Measurements from ENCODE around the gene CFAP65. TPM values are rescaled to one million over a fixed set of nuclear protein-coding genes. Genes with fewer than 3 reads are reported as not detected.

Gene CFAP65
- total and polyA plus RNA-seq, 4 donors, result 0.79 to 9.0 (median 5.1) TPM

DNA sequence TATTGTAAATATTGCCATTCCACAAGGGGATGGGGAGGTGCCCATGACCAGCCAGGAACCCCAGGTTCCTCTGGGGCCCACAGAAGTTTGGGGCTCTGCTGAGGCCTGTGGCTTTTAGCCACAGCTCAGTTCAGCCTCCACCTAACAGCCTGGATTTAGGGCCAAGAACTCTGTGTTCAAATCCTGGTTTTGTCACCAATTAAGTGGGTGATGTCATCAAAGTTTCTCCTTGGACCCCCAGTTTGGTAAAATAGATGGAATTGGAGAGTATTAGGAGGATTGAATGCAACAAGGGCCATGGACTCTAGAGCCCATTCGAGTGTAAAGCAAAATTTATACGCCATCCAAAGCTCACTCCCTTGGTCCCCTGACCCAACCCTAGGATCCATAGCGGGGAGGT is 53.2 kb downstream of the CFAP65 start:
- DNase-seq (ENCODE audit: low read depth in 4 of 6, low spot score in 6 of 6), result no peak
- H3K9me3 ChIP-seq (ENCODE audit: control insufficient read depth, insufficient read depth, low read length), result no peaks in the 10 kb centered on the region
- H3K27ac ChIP-seq (ENCODE audit: low read depth, low read length), result no peak overlapping the region
- peaks cover 98% of the 10 kb centered on the region for H3K27me3 ChIP-seq (ENCODE audit: control insufficient read depth, insufficient read depth, low read length)
- no CpG with 5 or more reads among the region's 3 CpGs for WGBS (ENCODE audit: insufficient coverage)
- no peaks in the 10 kb centered on the region for H3K36me3 ChIP-seq (ENCODE audit: control insufficient read depth, insufficient read depth, low read length)
- H3K4me1 ChIP-seq (ENCODE audit: control insufficient read depth, insufficient read depth, low read length), result peaks cover 25% of the 10 kb centered on the region
- no peak overlapping the region for H3K4me3 ChIP-seq (ENCODE audit: low read depth, low read length)

DNA sequence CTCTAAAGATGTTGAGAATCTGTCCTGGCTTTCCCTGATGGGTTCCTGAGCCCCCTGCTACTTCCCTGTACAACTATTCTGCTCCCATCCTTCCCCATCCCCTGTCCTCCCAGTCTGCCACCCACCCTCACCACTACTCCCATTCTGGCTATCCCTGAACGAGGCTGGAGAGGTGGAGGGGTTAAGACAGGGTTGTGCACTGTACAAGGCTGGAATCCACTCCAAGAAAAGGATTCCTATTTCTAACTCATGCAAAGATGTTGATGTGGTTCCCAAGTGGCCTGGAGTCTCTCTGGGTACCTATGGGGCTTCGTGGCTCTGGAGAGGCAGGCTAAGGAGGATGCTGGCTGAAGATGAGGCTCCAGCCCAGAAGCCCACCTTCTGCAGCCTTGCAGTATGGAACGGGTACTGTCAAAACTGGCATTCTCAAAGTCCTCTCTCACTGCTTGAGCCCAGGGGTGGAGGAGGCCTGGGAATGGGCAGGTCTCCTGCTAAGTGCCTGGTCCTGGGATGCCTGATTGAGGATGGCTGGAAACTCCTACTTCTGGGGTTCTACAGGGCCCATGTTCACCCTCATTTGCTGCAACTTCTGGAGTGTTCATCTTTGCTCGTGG is 55.1 kb downstream of the CFAP65 start:
- Histone ChIP-seq H3K9me3 (ENCODE audit: control insufficient read depth, insufficient read depth, low read length) (no peaks in the 10 kb centered on the region), H3K4me3 (ENCODE audit: low read depth, low read length) (no peak overlapping the region), H3K36me3 (ENCODE audit: control insufficient read depth, insufficient read depth, low read length) (no peaks in the 10 kb centered on the region), H3K4me1 (ENCODE audit: control insufficient read depth, insufficient read depth, low read length) (peaks cover 33% of the 10 kb centered on the region), H3K27ac (ENCODE audit: low read depth, low read length) (no peak overlapping the region), H3K27me3 (ENCODE audit: control insufficient read depth, insufficient read depth, low read length) (peaks cover 96% of the 10 kb centered on the region)
- WGBS (ENCODE audit: insufficient coverage), result 30% methylated on average over 3 of the region's 4 CpGs
- no peak for DNase-seq (ENCODE audit: low read depth in 4 of 6, low spot score in 6 of 6)

DNA sequence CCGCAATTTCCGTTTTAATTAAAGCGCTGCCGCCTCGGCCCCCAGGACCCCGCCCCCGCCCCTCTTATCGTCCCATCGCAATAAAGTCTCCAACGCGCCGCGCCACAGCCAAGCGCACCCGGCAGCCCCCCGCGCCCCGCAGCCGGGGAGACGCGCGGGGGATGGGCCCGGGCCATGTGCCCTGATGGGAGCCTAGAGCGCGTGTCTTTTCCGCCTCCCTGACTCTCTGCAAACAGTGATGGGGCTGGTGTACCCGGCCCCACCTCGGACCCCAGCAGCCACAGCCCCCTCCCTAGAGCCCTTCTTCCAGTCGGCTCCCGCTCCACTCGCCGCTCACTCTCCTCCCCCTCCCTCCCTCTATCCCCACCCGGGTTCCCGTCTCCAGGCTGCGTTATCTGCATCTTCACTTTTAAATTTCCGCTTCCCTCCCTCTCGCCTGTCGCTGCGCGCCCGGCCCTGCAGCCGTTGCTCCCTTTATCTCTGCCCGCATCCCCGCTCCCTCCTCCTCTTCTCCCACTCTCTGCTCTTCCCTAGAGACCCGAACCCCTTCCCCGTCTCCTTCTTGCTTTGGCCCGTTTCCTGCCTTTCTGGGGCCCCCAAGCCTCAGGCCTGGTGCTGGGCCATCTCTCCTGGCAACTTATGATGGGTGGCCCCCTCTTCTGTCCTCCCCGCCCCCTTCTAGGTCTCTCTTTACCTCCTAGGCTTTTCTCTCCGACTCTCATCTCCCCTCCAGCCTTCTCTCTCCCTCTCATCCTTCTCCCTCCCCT is 55.8 kb downstream of the CFAP65 start:
- Histone ChIP-seq H3K27ac (ENCODE audit: low read depth, low read length) (no peak overlapping the region), H3K36me3 (ENCODE audit: control insufficient read depth, insufficient read depth, low read length) (no peaks in the 10 kb centered on the region), H3K4me3 (ENCODE audit: low read depth, low read length) (no peak overlapping the region), H3K9me3 (ENCODE audit: control insufficient read depth, insufficient read depth, low read length) (no peaks in the 10 kb centered on the region), H3K4me1 (ENCODE audit: control insufficient read depth, insufficient read depth, low read length) (peaks cover 39% of the 10 kb centered on the region), H3K27me3 (ENCODE audit: control insufficient read depth, insufficient read depth, low read length) (peaks cover 95% of the 10 kb centered on the region)
- DNase-seq (ENCODE audit: low read depth in 4 of 6, low spot score in 6 of 6), result no peak
- 2% methylated on average over 48 of the region's 49 CpGs for WGBS (ENCODE audit: insufficient coverage)

DNA sequence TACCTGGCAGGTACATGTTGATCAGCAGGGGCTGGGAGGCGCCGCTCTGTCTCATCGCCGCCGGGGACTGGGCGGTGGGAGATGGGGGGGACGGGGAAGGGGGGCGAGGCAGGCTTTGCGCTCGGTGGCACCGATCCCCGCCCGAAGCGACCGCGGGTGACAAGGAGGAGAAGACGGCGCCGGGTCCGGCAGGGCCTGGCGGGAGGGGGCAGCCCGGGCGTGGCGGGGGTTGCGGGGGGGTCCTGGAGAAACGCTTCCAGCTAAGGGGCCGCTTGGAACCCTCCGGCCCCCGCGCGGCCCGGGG is 56.3 kb downstream of the CFAP65 start, which contains the start of gene FEV:
Gene FEV, minus strand, starts transcription at position 164 of the 304 bp plus-strand sequence. Its CDS starts 109 bp downstream, at position 55.
- Histone ChIP-seq H3K27me3 (ENCODE audit: control insufficient read depth, insufficient read depth, low read length) (peaks cover 94% of the 10 kb centered on the region), H3K36me3 (ENCODE audit: control insufficient read depth, insufficient read depth, low read length) (no peaks in the 10 kb centered on the region), H3K4me1 (ENCODE audit: control insufficient read depth, insufficient read depth, low read length) (peaks cover 44% of the 10 kb centered on the region), H3K27ac (ENCODE audit: low read depth, low read length) (no peak within 1 kb of the TSS), H3K9me3 (ENCODE audit: control insufficient read depth, insufficient read depth, low read length) (no peaks in the 10 kb centered on the region), H3K4me3 (ENCODE audit: low read depth, low read length) (no peak within 1 kb of the TSS)
- DNase-seq (ENCODE audit: low read depth in 4 of 6, low spot score in 6 of 6), result no peak
- WGBS (ENCODE audit: insufficient coverage), result 1% methylated on average over 29 of the region's 32 CpGs

DNA sequence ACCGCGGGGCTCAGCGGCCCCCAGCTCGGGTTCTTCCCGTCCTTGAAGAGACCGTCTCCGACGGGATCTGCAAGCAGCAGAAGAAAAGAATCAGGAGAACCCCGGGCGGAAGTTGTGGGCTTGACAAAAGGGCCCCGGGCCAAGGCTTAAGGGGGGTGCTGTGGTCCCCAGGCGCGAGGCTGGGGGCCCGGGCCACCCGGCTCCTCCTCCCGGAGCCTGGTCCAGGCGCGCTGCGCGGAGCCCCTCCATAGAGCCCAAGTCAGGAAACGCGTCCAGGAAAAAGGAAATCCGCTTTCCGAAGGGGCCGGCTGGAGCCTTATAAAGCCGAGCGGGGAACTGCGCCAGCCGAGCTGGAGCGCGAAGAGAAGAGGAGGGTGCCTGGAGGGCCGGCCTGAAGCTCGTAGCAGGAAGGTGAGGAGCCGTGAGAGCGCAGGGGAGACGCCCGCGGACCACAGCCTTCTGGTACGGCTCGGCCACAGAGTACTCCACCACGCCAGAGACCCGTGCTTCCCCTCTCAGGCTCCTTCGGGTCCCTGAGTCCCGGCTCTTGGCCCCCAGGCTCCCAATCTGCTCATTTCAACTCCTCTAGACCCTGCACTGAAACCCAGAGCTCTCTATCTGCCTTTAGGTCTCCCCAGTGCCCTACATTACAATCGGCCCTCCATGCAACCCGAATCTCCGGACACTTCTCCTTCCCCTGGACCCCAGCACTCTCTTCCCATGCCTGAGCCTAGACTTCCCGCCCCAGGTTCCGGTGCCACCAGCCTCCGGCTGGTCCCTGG is 56.9 kb downstream of the CFAP65 start:
- H3K4me1 ChIP-seq (ENCODE audit: control insufficient read depth, insufficient read depth, low read length), result peaks cover 48% of the 10 kb centered on the region
- WGBS (ENCODE audit: insufficient coverage), result under 1% methylated on average over 49 of the region's 50 CpGs
- DNase-seq (ENCODE audit: low read depth in 4 of 6, low spot score in 6 of 6), result peak in 2 of 6 donors; percentile 38 to 64

DNA sequence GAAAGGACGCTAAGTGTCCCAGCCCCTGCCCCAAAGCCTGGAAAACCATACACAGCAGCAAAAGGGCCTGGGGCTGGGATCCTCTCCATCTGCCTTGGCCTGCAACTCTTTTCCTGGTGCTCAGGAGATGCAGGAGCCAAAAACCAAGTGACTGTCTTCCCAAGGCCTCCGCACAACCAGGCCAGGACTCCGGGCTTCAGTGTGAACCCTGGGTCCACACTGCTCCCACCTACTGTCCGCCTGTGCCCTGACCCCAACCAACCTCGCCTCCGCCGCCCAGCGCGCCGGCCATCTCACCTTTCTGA is 57.4 kb downstream of the CFAP65 start:
- no peaks in the 10 kb centered on the region for H3K36me3 ChIP-seq (ENCODE audit: control insufficient read depth, insufficient read depth, low read length)
- peaks cover 48% of the 10 kb centered on the region for H3K4me1 ChIP-seq (ENCODE audit: control insufficient read depth, insufficient read depth, low read length)
- H3K9me3 ChIP-seq (ENCODE audit: control insufficient read depth, insufficient read depth, low read length), result no peaks in the 10 kb centered on the region
- H3K4me3 ChIP-seq (ENCODE audit: low read depth, low read length), result no peak overlapping the region
- no peak for DNase-seq (ENCODE audit: low read depth in 4 of 6, low spot score in 6 of 6)
- H3K27me3 ChIP-seq (ENCODE audit: control insufficient read depth, insufficient read depth, low read length), result peaks cover 94% of the 10 kb centered on the region
- H3K27ac ChIP-seq (ENCODE audit: low read depth, low read length), result no peak overlapping the region
- WGBS (ENCODE audit: insufficient coverage), result 2% methylated on average over 10 of the region's 10 CpGs

More for the DNA sequence above, 56.9 kb downstream of the CFAP65 start:
- Histone ChIP-seq H3K27ac (ENCODE audit: low read depth, low read length) (no peak overlapping the region), H3K36me3 (ENCODE audit: control insufficient read depth, insufficient read depth, low read length) (no peaks in the 10 kb centered on the region), H3K4me3 (ENCODE audit: low read depth, low read length) (no peak overlapping the region), H3K9me3 (ENCODE audit: control insufficient read depth, insufficient read depth, low read length) (no peaks in the 10 kb centered on the region), H3K27me3 (ENCODE audit: control insufficient read depth, insufficient read depth, low read length) (peaks cover 94% of the 10 kb centered on the region)

DNA sequence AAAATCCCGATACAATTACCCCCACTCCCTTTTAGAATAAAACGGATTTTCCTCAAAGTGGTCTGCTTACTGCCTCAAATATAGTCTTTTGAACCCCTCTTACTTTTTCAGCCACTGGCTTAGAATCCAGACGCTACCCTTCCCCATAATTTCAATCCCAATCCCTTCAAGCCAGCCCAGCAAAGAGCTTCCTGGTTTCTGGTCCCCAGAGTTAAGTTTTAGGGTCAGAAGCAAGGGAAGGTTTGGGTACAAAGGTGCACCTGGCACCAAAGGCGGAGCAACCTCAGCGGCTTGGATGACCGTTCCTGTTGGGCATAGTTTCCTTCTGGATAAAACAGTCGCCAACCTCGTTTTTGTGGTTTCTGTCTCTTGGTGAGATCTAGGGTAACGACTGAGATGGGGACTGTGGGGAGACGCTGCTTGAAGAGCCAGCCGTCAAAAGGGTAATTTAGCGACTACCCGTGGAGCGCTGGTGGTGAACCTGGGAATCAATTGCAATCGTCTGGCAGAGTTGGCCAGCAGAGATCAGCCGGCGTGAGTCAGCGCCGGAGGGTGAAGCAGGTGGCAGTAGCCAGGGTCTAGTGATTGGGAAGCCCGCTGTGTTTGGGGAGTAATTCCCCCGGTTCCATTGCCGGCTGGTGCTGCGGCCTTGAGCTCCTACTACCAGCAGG is 57.9 kb downstream of the CFAP65 start:
- no peak for DNase-seq (ENCODE audit: low read depth in 4 of 6, low spot score in 6 of 6)
- Histone ChIP-seq H3K4me1 (ENCODE audit: control insufficient read depth, insufficient read depth, low read length) (peaks cover 48% of the 10 kb centered on the region), H3K27ac (ENCODE audit: low read depth, low read length) (no peak overlapping the region), H3K4me3 (ENCODE audit: low read depth, low read length) (no peak overlapping the region), H3K9me3 (ENCODE audit: control insufficient read depth, insufficient read depth, low read length) (no peaks in the 10 kb centered on the region), H3K27me3 (ENCODE audit: control insufficient read depth, insufficient read depth, low read length) (peaks cover 94% of the 10 kb centered on the region), H3K36me3 (ENCODE audit: control insufficient read depth, insufficient read depth, low read length) (no peaks in the 10 kb centered on the region)
- WGBS (ENCODE audit: insufficient coverage), result under 1% methylated on average over 22 of the region's 23 CpGs

DNA sequence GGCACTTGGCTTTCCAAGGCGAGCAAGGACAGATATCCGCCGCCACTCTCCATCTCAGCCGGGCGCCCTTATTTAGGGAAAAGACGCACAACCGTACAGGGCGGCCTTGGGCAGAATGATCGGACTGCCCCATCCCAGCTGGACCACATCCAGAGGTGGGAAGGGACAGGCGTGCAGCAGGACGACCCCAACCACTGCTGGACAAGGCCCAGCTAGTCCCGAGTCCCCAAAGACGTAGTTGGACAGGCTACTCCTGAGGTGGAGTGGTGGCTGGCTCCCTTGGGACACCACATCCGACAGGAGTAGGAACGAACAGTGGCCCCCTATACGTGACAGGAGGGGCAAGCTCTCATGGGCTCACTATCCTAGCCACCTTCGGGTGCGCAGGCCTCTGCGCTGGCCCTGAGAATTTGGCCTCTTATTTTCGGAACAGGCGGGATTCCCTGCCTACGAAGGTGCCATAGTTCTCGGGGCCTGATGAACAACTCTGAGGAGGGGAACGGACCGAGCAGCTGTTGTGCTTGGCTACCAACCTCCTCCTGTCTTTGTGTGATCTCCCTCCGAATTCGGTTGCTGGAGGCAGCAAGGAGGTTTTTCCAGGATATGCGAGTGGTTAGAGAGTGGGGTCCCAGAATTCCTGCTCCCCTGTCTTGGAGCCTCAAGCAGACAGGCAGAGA is 58.6 kb downstream of the CFAP65 start:
- Histone ChIP-seq H3K4me3 (ENCODE audit: low read depth, low read length) (no peak overlapping the region), H3K9me3 (ENCODE audit: control insufficient read depth, insufficient read depth, low read length) (no peaks in the 10 kb centered on the region)
- WGBS (ENCODE audit: insufficient coverage), result 2% methylated on average over 25 of the region's 28 CpGs

More for the DNA sequence above, 58.6 kb downstream of the CFAP65 start:
- no peak for DNase-seq (ENCODE audit: low read depth in 4 of 6, low spot score in 6 of 6)
- no peaks in the 10 kb centered on the region for H3K36me3 ChIP-seq (ENCODE audit: control insufficient read depth, insufficient read depth, low read length)
- H3K4me1 ChIP-seq (ENCODE audit: control insufficient read depth, insufficient read depth, low read length), result peaks cover 48% of the 10 kb centered on the region
- peaks cover 91% of the 10 kb centered on the region for H3K27me3 ChIP-seq (ENCODE audit: control insufficient read depth, insufficient read depth, low read length)
- no peak overlapping the region for H3K27ac ChIP-seq (ENCODE audit: low read depth, low read length)

Measured in spinal cord (tissue), 10 donors.